Measurements from ENCODE around the gene DCTN1.

DCTN1 gene

DNA sequence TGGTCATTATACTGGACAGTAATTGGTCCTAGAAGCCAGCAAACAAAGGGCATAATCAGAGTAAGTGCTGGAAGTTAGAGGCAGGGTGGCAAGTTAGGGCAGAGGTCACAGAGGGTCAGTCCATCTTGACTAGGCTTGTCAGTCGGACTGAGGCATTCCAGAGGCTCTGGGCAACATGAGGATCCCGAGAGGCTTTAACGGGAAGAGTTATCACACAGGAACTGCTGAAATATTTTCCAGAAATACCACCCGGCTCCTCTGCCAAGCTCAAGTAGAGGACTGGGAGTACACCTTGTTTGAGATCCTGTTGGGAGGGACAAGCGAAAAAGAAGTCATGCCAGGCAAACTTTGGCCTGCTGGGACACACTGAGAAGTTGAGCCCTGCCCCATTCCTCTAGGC lies 27.6 kb upstream of the DCTN1 start:
- 88% methylated on average over 5 of the region's 5 CpGs for WGBS
- no peaks in the 10 kb centered on the region for H3K36me3 ChIP-seq (ENCODE audit: insufficient read depth, low read length)
- no peak overlapping the region for H3K4me3 ChIP-seq (ENCODE audit: low read length)
- H3K4me1 ChIP-seq (ENCODE audit: insufficient read depth, low read length): no peaks in the 10 kb centered on the region
- no peak overlapping the region for H3K27ac ChIP-seq (ENCODE audit: low read depth, low read length)
- no peaks in the 10 kb centered on the region for H3K9me3 ChIP-seq (ENCODE audit: insufficient read depth, low read depth, low read length)
- no peak overlapping the region for H3K9ac ChIP-seq (ENCODE audit: low read depth, low read length)
- no peaks in the 10 kb centered on the region for H3K27me3 ChIP-seq (ENCODE audit: insufficient read depth, low read length)

GRCh38 chr2:74406035-74406434 lies 25.9 kb upstream of the DCTN1 start:
- H3K36me3 ChIP-seq (ENCODE audit: insufficient read depth, low read length): no peaks in the 10 kb centered on the region
- H3K4me1 ChIP-seq (ENCODE audit: insufficient read depth, low read length): no peaks in the 10 kb centered on the region
- H3K9ac ChIP-seq (ENCODE audit: low read depth, low read length): no peak overlapping the region
- H3K27me3 ChIP-seq (ENCODE audit: insufficient read depth, low read length): no peaks in the 10 kb centered on the region
- H3K27ac ChIP-seq (ENCODE audit: low read depth, low read length): no peak overlapping the region
- no peaks in the 10 kb centered on the region for H3K9me3 ChIP-seq (ENCODE audit: insufficient read depth, low read depth, low read length)
- no peak overlapping the region for H3K4me3 ChIP-seq (ENCODE audit: low read length)

- Histone ChIP-seq H3K27me3 (ENCODE audit: insufficient read depth, low read length) (no peaks in the 10 kb centered on the region), H3K9ac (ENCODE audit: low read depth, low read length) (no peak overlapping the region), H3K36me3 (ENCODE audit: insufficient read depth, low read length) (no peaks in the 10 kb centered on the region), H3K9me3 (ENCODE audit: insufficient read depth, low read depth, low read length) (no peaks in the 10 kb centered on the region), H3K27ac (ENCODE audit: low read depth, low read length) (no peak overlapping the region), H3K4me1 (ENCODE audit: insufficient read depth, low read length) (no peaks in the 10 kb centered on the region), H3K4me3 (ENCODE audit: low read length) (no peak overlapping the region)
- whole genome bisulfite sequencing: 69% methylated on average over 1 of the region's 2 CpGs
These were observed 21.8 kb upstream of the DCTN1 start for GRCh38 chr2:74401891-74402290.

GRCh38 chr2:74399785-74400184 lies 19.7 kb upstream of the DCTN1 start:
- H3K4me1 ChIP-seq (ENCODE audit: insufficient read depth, low read length): no peaks in the 10 kb centered on the region
- no peak overlapping the region for H3K9ac ChIP-seq (ENCODE audit: low read depth, low read length)
- H3K27me3 ChIP-seq (ENCODE audit: insufficient read depth, low read length): no peaks in the 10 kb centered on the region
- H3K4me3 ChIP-seq (ENCODE audit: low read length): no peak overlapping the region
- no peaks in the 10 kb centered on the region for H3K9me3 ChIP-seq (ENCODE audit: insufficient read depth, low read depth, low read length)
- no peaks in the 10 kb centered on the region for H3K36me3 ChIP-seq (ENCODE audit: insufficient read depth, low read length)
- H3K27ac ChIP-seq (ENCODE audit: low read depth, low read length): no peak overlapping the region

- 98% methylated on average over 2 of the region's 2 CpGs for WGBS
- peaks cover 3% of the 10 kb centered on the region for H3K4me1 ChIP-seq (ENCODE audit: insufficient read depth, low read length)
- H3K4me3 ChIP-seq (ENCODE audit: low read length): no peak overlapping the region
- H3K9ac ChIP-seq (ENCODE audit: low read depth, low read length): no peak overlapping the region
- H3K27ac ChIP-seq (ENCODE audit: low read depth, low read length): no peak overlapping the region
- H3K27me3 ChIP-seq (ENCODE audit: insufficient read depth, low read length): no peaks in the 10 kb centered on the region
- no peaks in the 10 kb centered on the region for H3K36me3 ChIP-seq (ENCODE audit: insufficient read depth, low read length)
- H3K9me3 ChIP-seq (ENCODE audit: insufficient read depth, low read depth, low read length): no peaks in the 10 kb centered on the region
These were observed 16.0 kb upstream of the DCTN1 start for GRCh38 chr2:74396149-74396548.

- WGBS: 97% methylated on average over 1 of the region's 1 CpG
- no peaks in the 10 kb centered on the region for H3K27me3 ChIP-seq (ENCODE audit: insufficient read depth, low read length)
- no peak overlapping the region for H3K27ac ChIP-seq (ENCODE audit: low read depth, low read length)
- no peak overlapping the region for H3K4me3 ChIP-seq (ENCODE audit: low read length)
- H3K36me3 ChIP-seq (ENCODE audit: insufficient read depth, low read length): no peaks in the 10 kb centered on the region
- no peak overlapping the region for H3K9ac ChIP-seq (ENCODE audit: low read depth, low read length)
- peaks cover 12% of the 10 kb centered on the region for H3K4me1 ChIP-seq (ENCODE audit: insufficient read depth, low read length)
- no peaks in the 10 kb centered on the region for H3K9me3 ChIP-seq (ENCODE audit: insufficient read depth, low read depth, low read length)
These were observed 13.4 kb upstream of the DCTN1 start for GRCh38 chr2:74393525-74393924.

GRCh38 chr2:74392449-74392743 lies 12.3 kb upstream of the DCTN1 start:
- 85% methylated on average over 13 of the region's 13 CpGs for WGBS
- peak overlapping the region; percentile 23; the same call in 1 of the 2 replicates for H3K27ac ChIP-seq (ENCODE audit: low read depth, low read length)
- H3K36me3 ChIP-seq (ENCODE audit: insufficient read depth, low read length): no peaks in the 10 kb centered on the region
- peak overlapping the region; percentile 85 for H3K4me3 ChIP-seq (ENCODE audit: low read length)
- no peaks in the 10 kb centered on the region for H3K27me3 ChIP-seq (ENCODE audit: insufficient read depth, low read length)
- H3K9ac ChIP-seq (ENCODE audit: low read depth, low read length): peak overlapping the region; percentile 97; the same call in 1 of the 2 replicates
- H3K4me1 ChIP-seq (ENCODE audit: insufficient read depth, low read length): peaks cover 12% of the 10 kb centered on the region
- H3K9me3 ChIP-seq (ENCODE audit: insufficient read depth, low read depth, low read length): no peaks in the 10 kb centered on the region

DNA sequence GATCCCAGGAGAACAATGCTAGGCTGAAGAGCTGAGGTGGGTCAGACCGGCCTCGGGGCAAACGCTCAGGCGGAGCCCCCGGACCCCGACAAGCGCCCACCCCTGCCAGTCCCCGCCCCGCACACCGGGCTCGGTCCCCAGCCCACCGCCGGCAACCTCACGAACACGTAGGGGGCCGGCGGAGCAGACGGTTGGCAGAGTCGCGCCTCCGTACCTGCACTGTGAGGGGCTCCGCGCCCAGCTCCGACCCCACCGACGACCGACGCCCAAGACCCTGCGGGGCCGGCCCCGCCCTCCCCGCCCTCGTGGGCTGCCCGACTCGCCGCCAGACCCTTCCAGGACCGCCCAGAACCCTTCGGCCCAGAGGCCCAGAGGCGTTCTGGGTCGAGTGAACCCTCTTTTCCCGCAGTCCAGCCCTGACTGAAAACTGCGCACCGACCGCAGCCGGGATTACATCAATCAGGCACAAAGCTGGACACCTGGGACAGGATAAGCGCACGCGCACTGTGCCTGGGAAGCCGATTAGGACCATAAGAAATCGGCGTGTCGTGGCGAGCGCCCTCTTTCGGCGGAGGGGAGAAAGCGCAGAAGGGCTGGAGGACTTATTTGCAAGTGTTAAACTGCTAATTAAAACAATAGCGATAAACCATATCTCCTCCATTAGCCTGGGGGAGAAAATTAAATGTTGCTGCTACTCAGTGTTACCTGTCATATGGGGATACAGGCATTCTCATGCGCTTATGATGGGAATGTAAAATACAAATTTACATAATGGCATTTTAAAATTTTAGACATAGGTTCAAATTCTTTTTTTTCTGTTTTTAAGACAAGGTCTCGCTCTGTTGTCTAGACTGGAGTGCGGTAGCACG lies 11.7 kb upstream of the DCTN1 start:
- peak overlapping the region; percentile 97 for H3K9ac ChIP-seq (ENCODE audit: low read depth, low read length)
- peak overlapping the region; percentile 85 for H3K4me3 ChIP-seq (ENCODE audit: low read length)
- no peaks in the 10 kb centered on the region for H3K27me3 ChIP-seq (ENCODE audit: insufficient read depth, low read length)
- no peaks in the 10 kb centered on the region for H3K9me3 ChIP-seq (ENCODE audit: insufficient read depth, low read depth, low read length)
- H3K27ac ChIP-seq (ENCODE audit: low read depth, low read length): peak overlapping the region; percentile 97
- peaks cover 12% of the 10 kb centered on the region for H3K4me1 ChIP-seq (ENCODE audit: insufficient read depth, low read length)
- WGBS: 3% methylated on average over 60 of the region's 62 CpGs
- H3K36me3 ChIP-seq (ENCODE audit: insufficient read depth, low read length): no peaks in the 10 kb centered on the region

GRCh38 chr2:74391209-74391579 lies 11.1 kb upstream of the DCTN1 start:
- Histone ChIP-seq H3K9me3 (ENCODE audit: insufficient read depth, low read depth, low read length) (no peaks in the 10 kb centered on the region), H3K4me1 (ENCODE audit: insufficient read depth, low read length) (peaks cover 12% of the 10 kb centered on the region), H3K27ac (ENCODE audit: low read depth, low read length) (peak overlapping the region; percentile 97), H3K36me3 (ENCODE audit: insufficient read depth, low read length) (no peaks in the 10 kb centered on the region), H3K27me3 (ENCODE audit: insufficient read depth, low read length) (no peaks in the 10 kb centered on the region), H3K9ac (ENCODE audit: low read depth, low read length) (peak overlapping the region; percentile 97), H3K4me3 (ENCODE audit: low read length) (peak overlapping the region; percentile 85)
- WGBS: under 1% methylated on average over 11 of the region's 11 CpGs

DNA sequence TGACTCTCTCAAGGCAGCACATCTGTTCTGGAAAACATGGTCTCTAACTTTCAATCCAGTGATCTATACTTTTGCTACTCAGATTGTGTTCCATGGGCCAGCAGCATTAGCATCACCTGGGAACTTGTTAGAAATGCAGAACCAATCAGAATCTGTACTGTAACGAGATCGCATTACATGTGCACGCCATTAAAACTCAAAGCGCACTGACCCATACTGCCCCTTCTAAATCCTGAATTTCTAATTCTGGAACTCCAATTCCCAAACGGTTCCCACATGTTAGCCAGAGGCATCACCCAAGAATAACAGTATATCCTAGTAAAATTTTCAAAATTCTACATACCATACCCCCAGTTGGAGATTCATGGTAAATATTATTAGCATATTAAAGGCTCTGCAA lies 10.5 kb upstream of the DCTN1 start:
- H3K27me3 ChIP-seq (ENCODE audit: insufficient read depth, low read length): no peaks in the 10 kb centered on the region
- peaks cover 3% of the 10 kb centered on the region for H3K36me3 ChIP-seq (ENCODE audit: insufficient read depth, low read length)
- no peak overlapping the region for H3K27ac ChIP-seq (ENCODE audit: low read depth, low read length)
- WGBS: 64% methylated on average over 5 of the region's 5 CpGs
- peak overlapping the region; percentile 85 for H3K4me3 ChIP-seq (ENCODE audit: low read length)
- peaks cover 12% of the 10 kb centered on the region for H3K4me1 ChIP-seq (ENCODE audit: insufficient read depth, low read length)
- no peaks in the 10 kb centered on the region for H3K9me3 ChIP-seq (ENCODE audit: insufficient read depth, low read depth, low read length)
- H3K9ac ChIP-seq (ENCODE audit: low read depth, low read length): peak overlapping the region; percentile 97; the same call in 1 of the 2 replicates

DNA sequence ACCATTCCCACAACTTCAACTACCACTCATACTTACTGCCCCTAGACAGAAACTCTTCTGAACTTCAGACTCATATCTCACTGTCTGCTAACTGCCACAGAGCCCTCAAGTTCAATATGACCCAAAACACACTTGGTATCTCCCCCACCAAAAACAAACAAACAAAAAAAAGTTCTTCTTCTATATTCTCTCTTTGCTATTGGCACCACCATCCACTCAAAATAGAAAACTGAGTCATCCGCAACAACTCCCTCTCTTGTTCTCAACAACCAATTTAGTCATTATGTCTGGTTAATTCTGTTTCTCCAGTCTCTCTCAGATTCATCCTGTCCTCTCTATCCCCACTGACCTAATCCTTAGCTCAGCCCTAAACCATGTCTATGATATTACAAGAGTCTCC lies 7.2 kb upstream of the DCTN1 start:
- no peak overlapping the region for H3K9ac ChIP-seq (ENCODE audit: low read depth, low read length)
- no peak overlapping the region for H3K4me3 ChIP-seq (ENCODE audit: low read length)
- WGBS: 98% methylated on average over 1 of the region's 1 CpG
- no peaks in the 10 kb centered on the region for H3K27me3 ChIP-seq (ENCODE audit: insufficient read depth, low read length)
- peaks cover 12% of the 10 kb centered on the region for H3K4me1 ChIP-seq (ENCODE audit: insufficient read depth, low read length)
- H3K9me3 ChIP-seq (ENCODE audit: insufficient read depth, low read depth, low read length): no peaks in the 10 kb centered on the region
- no peak overlapping the region for H3K27ac ChIP-seq (ENCODE audit: low read depth, low read length)
- H3K36me3 ChIP-seq (ENCODE audit: insufficient read depth, low read length): peaks cover 18% of the 10 kb centered on the region

- H3K9me3 ChIP-seq (ENCODE audit: insufficient read depth, low read depth, low read length): no peaks in the 10 kb centered on the region
- peaks cover 9% of the 10 kb centered on the region for H3K4me1 ChIP-seq (ENCODE audit: insufficient read depth, low read length)
- no peak overlapping the region for H3K9ac ChIP-seq (ENCODE audit: low read depth, low read length)
- no peak overlapping the region for H3K4me3 ChIP-seq (ENCODE audit: low read length)
- H3K27ac ChIP-seq (ENCODE audit: low read depth, low read length): no peak overlapping the region
- no peaks in the 10 kb centered on the region for H3K27me3 ChIP-seq (ENCODE audit: insufficient read depth, low read length)
- peaks cover 18% of the 10 kb centered on the region for H3K36me3 ChIP-seq (ENCODE audit: insufficient read depth, low read length)
- 90% methylated on average over 8 of the region's 8 CpGs for WGBS
These were observed 5.3 kb upstream of the DCTN1 start for GRCh38 chr2:74385396-74385795.

Measured in HUES64 (cell line).